ENCODE data around the gene CCR2. TPM values are rescaled to one million over a fixed set of nuclear protein-coding genes. Genes with fewer than 3 reads are reported as not detected.

CCR2 gene
- total RNA-seq, 1 donor = not detected

GRCh38 chr3:46405301-46406019 lies 51.5 kb downstream of the CCR2 start:
- no peaks in the 10 kb centered on the region for H3K36me3 ChIP-seq (ENCODE audit: insufficient read depth, low read length)
- no peak overlapping the region for H3K27ac ChIP-seq (ENCODE audit: low read depth, low read length)
- peak overlapping the region; percentile 63 for H2AFZ ChIP-seq (ENCODE audit: low read length)
- peaks cover 3% of the 10 kb centered on the region for H3K27me3 ChIP-seq (ENCODE audit: insufficient read depth, low read length)
- no peaks in the 10 kb centered on the region for H4K20me1 ChIP-seq (ENCODE audit: insufficient read depth, low read length)
- DNase-seq (ENCODE audit: insufficient read length, low spot score, missing footprints) = peak; percentile 83
- no peaks in the 10 kb centered on the region for H3K79me2 ChIP-seq (ENCODE audit: insufficient read depth, low read length)
- peaks cover 37% of the 10 kb centered on the region for H3K4me1 ChIP-seq (ENCODE audit: insufficient read depth, low read length)
- no peaks in the 10 kb centered on the region for H3K9me3 ChIP-seq (ENCODE audit: low read depth, low read length)
- TF ChIP-seq, protein P1, sequence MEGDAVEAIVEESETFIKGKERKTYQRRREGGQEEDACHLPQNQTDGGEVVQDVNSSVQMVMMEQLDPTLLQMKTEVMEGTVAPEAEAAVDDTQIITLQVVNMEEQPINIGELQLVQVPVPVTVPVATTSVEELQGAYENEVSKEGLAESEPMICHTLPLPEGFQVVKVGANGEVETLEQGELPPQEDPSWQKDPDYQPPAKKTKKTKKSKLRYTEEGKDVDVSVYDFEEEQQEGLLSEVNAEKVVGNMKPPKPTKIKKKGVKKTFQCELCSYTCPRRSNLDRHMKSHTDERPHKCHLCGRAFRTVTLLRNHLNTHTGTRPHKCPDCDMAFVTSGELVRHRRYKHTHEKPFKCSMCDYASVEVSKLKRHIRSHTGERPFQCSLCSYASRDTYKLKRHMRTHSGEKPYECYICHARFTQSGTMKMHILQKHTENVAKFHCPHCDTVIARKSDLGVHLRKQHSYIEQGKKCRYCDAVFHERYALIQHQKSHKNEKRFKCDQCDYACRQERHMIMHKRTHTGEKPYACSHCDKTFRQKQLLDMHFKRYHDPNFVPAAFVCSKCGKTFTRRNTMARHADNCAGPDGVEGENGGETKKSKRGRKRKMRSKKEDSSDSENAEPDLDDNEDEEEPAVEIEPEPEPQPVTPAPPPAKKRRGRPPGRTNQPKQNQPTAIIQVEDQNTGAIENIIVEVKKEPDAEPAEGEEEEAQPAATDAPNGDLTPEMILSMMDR (IDR thresholded peaks at IDR 0.05; ENCODE audit: extremely low read depth, low read depth, low read length) = no peak
- H3K4me3 ChIP-seq (ENCODE audit: insufficient read depth, low read length) = no peak overlapping the region
- peak overlapping the region; percentile 46 for H3K4me2 ChIP-seq (ENCODE audit: insufficient read depth, low read length)

DNA sequence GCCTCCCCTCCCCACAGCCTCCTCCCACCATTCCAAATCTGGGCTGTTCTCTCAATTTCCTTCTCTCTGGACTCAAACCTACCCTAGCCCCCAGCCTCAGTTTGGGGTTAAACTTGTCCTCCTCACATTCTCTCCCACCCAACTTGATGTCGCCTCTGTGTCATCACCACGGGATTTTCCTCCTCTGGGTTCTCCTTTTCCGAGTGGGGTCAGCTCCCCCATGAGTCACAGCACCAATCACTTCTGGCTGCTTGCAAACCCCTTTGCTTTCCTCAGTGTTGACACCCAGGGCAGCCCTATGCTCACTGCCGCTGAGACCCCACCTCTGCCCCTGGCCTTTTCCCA lies 52.5 kb downstream of the CCR2 start:
- peak; percentile 17 for DNase-seq (ENCODE audit: insufficient read length, low spot score, missing footprints)
- H4K20me1 ChIP-seq (ENCODE audit: insufficient read depth, low read length) = no peaks in the 10 kb centered on the region
- no peaks in the 10 kb centered on the region for H3K9me3 ChIP-seq (ENCODE audit: low read depth, low read length)

DNA sequence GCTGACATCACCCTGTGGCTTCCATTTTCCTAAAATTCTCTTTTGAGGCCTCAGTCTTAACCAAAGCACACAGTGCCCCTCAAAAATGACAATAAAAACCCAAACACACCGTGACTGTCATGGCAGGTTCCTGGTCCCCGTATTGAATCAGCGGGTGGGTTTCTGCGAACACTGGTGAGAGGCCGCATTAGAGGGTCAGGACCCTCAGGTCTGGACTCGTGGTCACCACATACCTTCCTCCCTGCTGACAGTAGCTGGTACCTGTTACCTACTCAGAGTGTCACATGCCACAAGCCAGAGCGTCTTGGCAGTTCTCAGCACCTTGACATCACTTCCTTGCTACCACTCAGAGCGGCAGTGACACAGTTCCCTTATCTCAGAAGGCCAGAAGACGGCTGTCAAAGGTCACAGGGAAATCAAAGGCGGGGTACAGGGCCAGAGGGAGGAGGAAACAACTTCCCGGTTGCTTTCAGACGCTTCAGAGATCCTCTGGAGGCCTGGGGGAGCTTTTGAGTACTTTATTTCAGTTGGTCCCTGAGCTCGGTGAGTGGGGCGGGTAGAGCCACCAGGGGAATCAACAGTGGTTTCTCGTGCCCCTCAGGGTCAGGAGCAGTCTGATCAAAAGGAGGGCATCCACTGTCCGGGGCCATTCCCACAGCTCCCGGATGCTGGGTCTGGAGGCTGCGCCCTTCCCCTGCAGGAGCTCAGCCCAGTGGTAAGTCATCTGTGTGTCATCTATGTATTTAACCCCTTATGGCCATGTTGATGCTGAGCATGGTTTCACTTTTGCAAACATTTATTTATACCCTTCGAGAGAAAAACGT lies 53.1 kb downstream of the CCR2 start, which contains the start of the genes CCR5AS and CCRL2:
Gene CCR5AS (minus strand): TSS at position 279 of the 824 bp plus-strand sequence.
Gene CCRL2 (plus strand): TSS at position 472 of the 824 bp plus-strand sequence. CDS start 821 bp downstream, outside the sequence.
- Histone ChIP-seq H2AFZ (ENCODE audit: low read length) (peak within 1 kb of the TSS; percentile 93), H3K4me2 (ENCODE audit: insufficient read depth, low read length) (peak within 1 kb of the TSS; percentile 78), H3K9me3 (ENCODE audit: low read depth, low read length) (no peaks in the 10 kb centered on the region), H3K4me3 (ENCODE audit: insufficient read depth, low read length) (peak within 1 kb of the TSS; percentile 62), H3K27me3 (ENCODE audit: insufficient read depth, low read length) (peaks cover 3% of the 10 kb centered on the region), H4K20me1 (ENCODE audit: insufficient read depth, low read length) (no peaks in the 10 kb centered on the region), H3K79me2 (ENCODE audit: insufficient read depth, low read length) (no peaks in the 10 kb centered on the region), H3K4me1 (ENCODE audit: insufficient read depth, low read length) (peaks cover 42% of the 10 kb centered on the region), H3K27ac (ENCODE audit: low read depth, low read length) (peak within 1 kb of the TSS; percentile 56), H3K36me3 (ENCODE audit: insufficient read depth, low read length) (no peaks in the 10 kb centered on the region)
- peak; percentile 90 for DNase-seq (ENCODE audit: insufficient read length, low spot score, missing footprints)
- TF ChIP-seq, protein P1 (IDR thresholded peaks at IDR 0.05; ENCODE audit: extremely low read depth, low read depth, low read length) = no peak

More for the DNA sequence above, 52.5 kb downstream of the CCR2 start:
- Histone ChIP-seq H3K79me2 (ENCODE audit: insufficient read depth, low read length) (no peaks in the 10 kb centered on the region), H3K27ac (ENCODE audit: low read depth, low read length) (no peak overlapping the region), H3K4me2 (ENCODE audit: insufficient read depth, low read length) (peak overlapping the region; percentile 78), H3K4me1 (ENCODE audit: insufficient read depth, low read length) (peaks cover 42% of the 10 kb centered on the region), H3K36me3 (ENCODE audit: insufficient read depth, low read length) (no peaks in the 10 kb centered on the region), H3K4me3 (ENCODE audit: insufficient read depth, low read length) (no peak overlapping the region), H3K27me3 (ENCODE audit: insufficient read depth, low read length) (peaks cover 3% of the 10 kb centered on the region), H2AFZ (ENCODE audit: low read length) (peak overlapping the region; percentile 93)
- TF ChIP-seq, protein P1 (IDR thresholded peaks at IDR 0.05; ENCODE audit: extremely low read depth, low read depth, low read length) = no peak

- Histone ChIP-seq H3K9me3 (ENCODE audit: low read depth, low read length) (no peaks in the 10 kb centered on the region), H4K20me1 (ENCODE audit: insufficient read depth, low read length) (no peaks in the 10 kb centered on the region), H2AFZ (ENCODE audit: low read length) (peak overlapping the region; percentile 93), H3K79me2 (ENCODE audit: insufficient read depth, low read length) (no peaks in the 10 kb centered on the region), H3K27ac (ENCODE audit: low read depth, low read length) (no peak overlapping the region), H3K4me3 (ENCODE audit: insufficient read depth, low read length) (peak overlapping the region; percentile 62), H3K36me3 (ENCODE audit: insufficient read depth, low read length) (no peaks in the 10 kb centered on the region), H3K4me2 (ENCODE audit: insufficient read depth, low read length) (peak overlapping the region; percentile 78), H3K27me3 (ENCODE audit: insufficient read depth, low read length) (peaks cover 3% of the 10 kb centered on the region), H3K4me1 (ENCODE audit: insufficient read depth, low read length) (peaks cover 42% of the 10 kb centered on the region)
- no peak for DNase-seq (ENCODE audit: insufficient read length, low spot score, missing footprints)
- TF ChIP-seq, protein P1 (IDR thresholded peaks at IDR 0.05; ENCODE audit: extremely low read depth, low read depth, low read length) = no peak
Measured at GRCh38 chr3:46407970-46408369, 54.1 kb downstream of the CCR2 start.

Measured in osteoblast (primary cell).